Measurements from ENCODE around the gene ASXL1.

- TF ChIP-seq POLR2A (IDR thresholded peaks at IDR 0.05; ENCODE audit: low read depth, low read length) (no peak), POLR2AphosphoS5 (IDR thresholded peaks at IDR 0.05; ENCODE audit: low read depth, low read length) (no peak), TAF1 (IDR thresholded peaks at IDR 0.05; ENCODE audit: borderline replicate concordance, low read depth, low read length) (no peak)
Observed at GRCh38 chr20:32484225-32484957, 126.3 kb downstream of the ASXL1 start.
